Immature natural killer cell (primary cell): ENCODE results near the gene MED25. TPM values are rescaled to one million over a fixed set of nuclear protein-coding genes. Genes with fewer than 3 reads are reported as not detected.

Experiments
- DNase-seq, 3 donors: peaks; one replicate each; pipeline ENCODE4 v3.0.0; 2022; ENCODE audit warnings: mixed read lengths in 1 of 3
- H3K27ac Mint-ChIP-seq, 6 donors: one replicate each; pipeline ENCODE4 v1.8.0; 2020; ENCODE audit warnings: mixed read lengths in 6 of 6, mild to moderate bottlenecking in 5 of 6, inconsistent platforms in 4 of 6, moderate library complexity in 3 of 6
- H3K27me3 Mint-ChIP-seq, 3 donors: one replicate each; pipeline ENCODE4 v1.8.0; 2020 to 2021; ENCODE audit warnings: low read depth in 3 of 3, mild to moderate bottlenecking in 3 of 3, mixed read lengths in 3 of 3, moderate library complexity in 3 of 3, inconsistent platforms in 1 of 3
- H3K36me3 Mint-ChIP-seq, 3 donors: one replicate each; pipeline ENCODE4 v1.8.0; 2020; ENCODE audit warnings: mixed read lengths in 3 of 3, inconsistent platforms in 2 of 3, mild to moderate bottlenecking in 2 of 3
- H3K4me1 Mint-ChIP-seq, 2 donors: one replicate each; pipeline ENCODE4 v1.8.0; 2020; ENCODE audit warnings: inconsistent platforms in 2 of 2, mild to moderate bottlenecking in 2 of 2, mixed read lengths in 2 of 2, moderate library complexity in 1 of 2
- H3K4me3 Mint-ChIP-seq, 5 donors: one replicate each; pipeline ENCODE4 v1.8.0; 2020; ENCODE audit warnings: mild to moderate bottlenecking in 5 of 5, mixed read lengths in 5 of 5, inconsistent platforms in 3 of 5, moderate library complexity in 3 of 5
- H3K9me3 Mint-ChIP-seq, 6 donors: one replicate each; pipeline ENCODE4 v1.8.0; 2020; ENCODE audit warnings: mild to moderate bottlenecking in 6 of 6, mixed read lengths in 6 of 6, inconsistent platforms in 4 of 6, moderate library complexity in 3 of 6
- polyA plus RNA-seq, 3 donors: library from polyadenylated mRNA; unstranded; fragments of 300-500 nt; fragmentation: Illumina TruSeq; gene quantifications; one replicate each; pipeline ENCODE4 v1.2.3, GENCODE V29; 2021

Gene MED25
- polyA plus RNA-seq, 3 donors from 2014 or later: 5.0 to 30.4 (median 13.9) TPM

- H3K27ac Mint-ChIP-seq: no peak overlapping the region
- no peaks in the 10 kb centered on the region for H3K36me3 Mint-ChIP-seq
- no peak overlapping the region for H3K4me3 Mint-ChIP-seq
- no peaks in the 10 kb centered on the region for H3K9me3 Mint-ChIP-seq
- peaks cover under 1 to 6% (median 2%) of the 10 kb centered on the region in 3 donors for H3K27me3 Mint-ChIP-seq
- H3K4me1 Mint-ChIP-seq: peaks cover 23 to 25% of the 10 kb centered on the region in 2 donors
- no peak for DNase-seq
Measured at GRCh38 chr19:49845414-49845813, 27.3 kb downstream of the MED25 start.

- peaks cover 5 to 10% (median 6%) of the 10 kb centered on the region in 3 donors for H3K27me3 Mint-ChIP-seq
- no peak for DNase-seq
- no peaks in the 10 kb centered on the region for H3K9me3 Mint-ChIP-seq
- no peaks in the 10 kb centered on the region for H3K36me3 Mint-ChIP-seq
- no peak overlapping the region for H3K4me3 Mint-ChIP-seq
- no peak overlapping the region for H3K27ac Mint-ChIP-seq
- H3K4me1 Mint-ChIP-seq: peaks cover 23 to 25% of the 10 kb centered on the region in 2 donors
Measured at GRCh38 chr19:49846408-49846807, 28.3 kb downstream of the MED25 start.

- Mint-ChIP-seq H3K27ac (peak overlapping the region in 4 of 6 donors; percentile 5 to 71 (median 42)), H3K36me3 (no peaks in the 10 kb centered on the region), H3K4me1 (peaks cover 35 to 37% of the 10 kb centered on the region in 2 donors), H3K27me3 (peaks cover 6 to 12% (median 8%) of the 10 kb centered on the region in 3 donors), H3K9me3 (no peaks in the 10 kb centered on the region), H3K4me3 (peak overlapping the region in 4 of 5 donors; percentile 31 to 90 (median 46))
- DNase-seq: peak in 2 of 3 donors; percentile 29 to 34
Measured at GRCh38 chr19:49847731-49848696, 29.9 kb downstream of the MED25 start.

- DNase-seq: no peak
- H3K36me3 Mint-ChIP-seq: no peaks in the 10 kb centered on the region
- H3K27me3 Mint-ChIP-seq: peaks cover 6 to 12% (median 8%) of the 10 kb centered on the region in 3 donors
- no peaks in the 10 kb centered on the region for H3K9me3 Mint-ChIP-seq
- peak overlapping the region; percentile 18 to 87 (median 46) for H3K27ac Mint-ChIP-seq
- peaks cover 40% of the 10 kb centered on the region in 2 donors for H3K4me1 Mint-ChIP-seq
- peak overlapping the region; percentile 47 to 92 (median 70) for H3K4me3 Mint-ChIP-seq
Measured at GRCh38 chr19:49848938-49849337, 30.8 kb downstream of the MED25 start.

GRCh38 chr19:49849433-49850220 is 31.5 kb downstream of the MED25 start:
- H3K4me3 Mint-ChIP-seq: peak overlapping the region; percentile 90 to 96 (median 92)

GRCh38 chr19:49850221-49850486 is 32.1 kb downstream of the MED25 start:
- Mint-ChIP-seq H3K4me3 (peak overlapping the region; percentile 90 to 96 (median 92)), H3K27me3 (peaks cover 6 to 12% (median 8%) of the 10 kb centered on the region in 3 donors), H3K4me1 (peaks cover 40% of the 10 kb centered on the region in 2 donors), H3K9me3 (no peaks in the 10 kb centered on the region), H3K27ac (peak overlapping the region; percentile 88 to 98 (median 96)), H3K36me3 (no peaks in the 10 kb centered on the region)
- DNase-seq: no peak

More at GRCh38 chr19:49849433-49850220, 31.5 kb downstream of the MED25 start:
- peaks cover 40% of the 10 kb centered on the region in 2 donors for H3K4me1 Mint-ChIP-seq
- H3K27ac Mint-ChIP-seq: peak overlapping the region; percentile 87 to 98 (median 94)
- no peaks in the 10 kb centered on the region for H3K36me3 Mint-ChIP-seq
- H3K9me3 Mint-ChIP-seq: no peaks in the 10 kb centered on the region
- DNase-seq: no peak
- peaks cover 6 to 12% (median 8%) of the 10 kb centered on the region in 3 donors for H3K27me3 Mint-ChIP-seq

GRCh38 chr19:49850487-49851342 is 32.6 kb downstream of the MED25 start, which contains the start of gene PTOV1:
Gene PTOV1 (plus strand): TSS chr19:49851159.
- H3K27me3 Mint-ChIP-seq: peaks cover 6 to 12% (median 8%) of the 10 kb centered on the region in 3 donors

GRCh38 chr19:49851456-49852259 is 33.6 kb downstream of the MED25 start:
- peak overlapping the region; percentile 87 to 90 (median 89) for H3K4me3 Mint-ChIP-seq
- peaks cover 6 to 12% (median 8%) of the 10 kb centered on the region in 3 donors for H3K27me3 Mint-ChIP-seq
- DNase-seq: no peak
- H3K36me3 Mint-ChIP-seq: no peaks in the 10 kb centered on the region
- no peaks in the 10 kb centered on the region for H3K9me3 Mint-ChIP-seq
- H3K4me1 Mint-ChIP-seq: peaks cover 40 to 46% of the 10 kb centered on the region in 2 donors
- H3K27ac Mint-ChIP-seq: peak overlapping the region in 5 of 6 donors; percentile 59 to 89 (median 73)

More at GRCh38 chr19:49850487-49851342, 32.6 kb downstream of the MED25 start, which contains the start of gene PTOV1:
- Mint-ChIP-seq H3K4me3 (peak within 1 kb of the TSS; percentile 90 to 96 (median 92)), H3K36me3 (no peaks in the 10 kb centered on the region), H3K4me1 (peaks cover 40 to 45% of the 10 kb centered on the region in 2 donors), H3K9me3 (no peaks in the 10 kb centered on the region), H3K27ac (peak within 1 kb of the TSS; percentile 88 to 98 (median 96))
- peak; percentile 87 to 90 (median 90) for DNase-seq

- Mint-ChIP-seq H3K27ac (peak overlapping the region in 4 of 6 donors; percentile 59 to 89 (median 66)), H3K9me3 (no peaks in the 10 kb centered on the region), H3K4me3 (peak overlapping the region; percentile 87 to 90 (median 89)), H3K4me1 (peaks cover 40 to 43% of the 10 kb centered on the region in 2 donors), H3K36me3 (no peaks in the 10 kb centered on the region), H3K27me3 (peaks cover 6 to 12% (median 8%) of the 10 kb centered on the region in 3 donors)
- DNase-seq: no peak
Measured at GRCh38 chr19:49852631-49853126, 34.6 kb downstream of the MED25 start.

- H3K36me3 Mint-ChIP-seq: no peaks in the 10 kb centered on the region
- H3K4me3 Mint-ChIP-seq: peak overlapping the region in 3 of 5 donors; percentile 33 to 70 (median 58)
- no peak for DNase-seq
- H3K27me3 Mint-ChIP-seq: peaks cover 6 to 12% (median 6%) of the 10 kb centered on the region in 3 donors
- no peaks in the 10 kb centered on the region for H3K9me3 Mint-ChIP-seq
- H3K4me1 Mint-ChIP-seq: peaks cover 29 to 33% of the 10 kb centered on the region in 2 donors
- no peak overlapping the region for H3K27ac Mint-ChIP-seq
Measured at GRCh38 chr19:49853852-49854377, 35.8 kb downstream of the MED25 start.

GRCh38 chr19:49854378-49855263 is 36.5 kb downstream of the MED25 start:
- H3K9me3 Mint-ChIP-seq: no peaks in the 10 kb centered on the region
- H3K27me3 Mint-ChIP-seq: peaks cover 6 to 9% (median 6%) of the 10 kb centered on the region in 3 donors
- DNase-seq: no peak
- H3K4me3 Mint-ChIP-seq: no peak overlapping the region
- H3K27ac Mint-ChIP-seq: no peak overlapping the region
- no peaks in the 10 kb centered on the region for H3K36me3 Mint-ChIP-seq
- peaks cover 24 to 29% of the 10 kb centered on the region in 2 donors for H3K4me1 Mint-ChIP-seq
